ENCODE results near the gene ZNF326.

Gene ZNF326

DNA sequence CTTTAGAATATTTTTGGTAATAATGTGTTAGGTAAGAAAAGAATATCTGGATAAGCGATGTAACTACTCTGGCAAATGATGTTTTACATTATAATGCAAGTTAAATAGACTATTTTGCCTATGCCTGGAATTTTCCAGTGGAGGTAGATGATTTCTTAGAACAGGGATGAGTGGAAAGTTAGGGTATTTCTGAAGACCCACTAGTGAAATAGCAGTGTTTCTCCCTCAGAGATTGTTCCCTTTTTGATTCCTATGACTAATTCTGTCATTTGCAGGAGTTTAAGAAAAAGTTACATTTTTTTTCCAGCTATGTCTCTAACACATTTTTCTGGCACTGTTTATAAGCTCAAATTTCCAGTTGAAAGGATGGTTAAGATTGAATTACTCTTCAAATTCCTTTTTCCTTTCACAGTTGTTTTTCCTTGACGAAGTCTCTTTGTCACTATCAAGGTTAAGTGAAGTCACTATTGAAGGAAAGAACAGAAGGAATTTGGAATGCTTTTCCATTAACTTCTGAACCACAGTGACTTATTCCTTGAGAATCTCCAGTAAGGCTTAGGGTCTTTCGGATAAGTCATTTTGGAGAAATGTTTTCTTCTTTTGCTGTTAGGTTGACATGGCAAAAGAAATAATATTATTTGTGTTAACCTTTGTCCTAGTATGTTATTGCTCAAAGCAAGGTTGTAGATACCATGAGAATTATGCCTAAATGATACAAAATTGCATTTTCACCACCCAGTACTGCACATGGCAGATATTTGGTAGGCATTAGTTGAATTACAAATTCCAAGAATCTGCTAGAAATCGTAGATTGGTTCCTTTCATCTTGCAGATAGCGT lies 42.9 kb upstream of the ZNF326 start:
- no peak for DNase-seq (ENCODE audit: low spot score)
- in situ Hi-C loops (cut with MboI; ENCODE audit: low sequenced_read_pairs, unreplicated experiment): no loop called here
- TF ChIP-seq, protein P1, sequence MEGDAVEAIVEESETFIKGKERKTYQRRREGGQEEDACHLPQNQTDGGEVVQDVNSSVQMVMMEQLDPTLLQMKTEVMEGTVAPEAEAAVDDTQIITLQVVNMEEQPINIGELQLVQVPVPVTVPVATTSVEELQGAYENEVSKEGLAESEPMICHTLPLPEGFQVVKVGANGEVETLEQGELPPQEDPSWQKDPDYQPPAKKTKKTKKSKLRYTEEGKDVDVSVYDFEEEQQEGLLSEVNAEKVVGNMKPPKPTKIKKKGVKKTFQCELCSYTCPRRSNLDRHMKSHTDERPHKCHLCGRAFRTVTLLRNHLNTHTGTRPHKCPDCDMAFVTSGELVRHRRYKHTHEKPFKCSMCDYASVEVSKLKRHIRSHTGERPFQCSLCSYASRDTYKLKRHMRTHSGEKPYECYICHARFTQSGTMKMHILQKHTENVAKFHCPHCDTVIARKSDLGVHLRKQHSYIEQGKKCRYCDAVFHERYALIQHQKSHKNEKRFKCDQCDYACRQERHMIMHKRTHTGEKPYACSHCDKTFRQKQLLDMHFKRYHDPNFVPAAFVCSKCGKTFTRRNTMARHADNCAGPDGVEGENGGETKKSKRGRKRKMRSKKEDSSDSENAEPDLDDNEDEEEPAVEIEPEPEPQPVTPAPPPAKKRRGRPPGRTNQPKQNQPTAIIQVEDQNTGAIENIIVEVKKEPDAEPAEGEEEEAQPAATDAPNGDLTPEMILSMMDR (IDR thresholded peaks at IDR 0.05; ENCODE audit: borderline replicate concordance, control extremely low read depth, extremely low read depth, insufficient read depth, missing control alignments): no peak

DNA sequence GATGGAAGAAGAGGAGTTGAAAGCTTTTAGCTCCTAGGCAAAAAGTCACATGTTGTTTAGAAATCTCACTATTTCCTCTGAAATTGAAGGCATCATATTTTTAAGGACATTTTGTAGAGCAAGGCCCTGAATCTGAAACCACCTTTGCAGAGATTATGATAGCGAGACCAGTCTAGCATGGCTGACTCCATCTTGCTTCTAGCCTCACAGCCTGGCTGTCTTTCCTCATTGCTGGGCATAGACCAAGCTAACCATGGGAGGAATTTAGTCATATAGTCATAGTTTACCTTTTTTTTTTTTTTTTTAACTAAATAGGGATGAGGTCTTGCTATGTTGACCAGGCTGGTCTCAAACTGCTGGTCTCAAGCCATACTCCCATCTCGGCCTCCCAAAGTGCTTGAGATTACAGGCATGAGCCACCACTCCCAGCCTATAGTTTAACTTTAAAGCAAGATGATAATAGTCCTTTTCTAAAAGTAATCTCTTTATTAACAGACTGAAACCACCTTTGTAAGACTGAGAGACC lies 42.2 kb upstream of the ZNF326 start:
- in situ Hi-C loops (cut with MboI; ENCODE audit: low sequenced_read_pairs, unreplicated experiment): no loop called here
- TF ChIP-seq, protein P1 (IDR thresholded peaks at IDR 0.05; ENCODE audit: borderline replicate concordance, control extremely low read depth, extremely low read depth, insufficient read depth, missing control alignments): no peak
- no peak for DNase-seq (ENCODE audit: low spot score)

DNA sequence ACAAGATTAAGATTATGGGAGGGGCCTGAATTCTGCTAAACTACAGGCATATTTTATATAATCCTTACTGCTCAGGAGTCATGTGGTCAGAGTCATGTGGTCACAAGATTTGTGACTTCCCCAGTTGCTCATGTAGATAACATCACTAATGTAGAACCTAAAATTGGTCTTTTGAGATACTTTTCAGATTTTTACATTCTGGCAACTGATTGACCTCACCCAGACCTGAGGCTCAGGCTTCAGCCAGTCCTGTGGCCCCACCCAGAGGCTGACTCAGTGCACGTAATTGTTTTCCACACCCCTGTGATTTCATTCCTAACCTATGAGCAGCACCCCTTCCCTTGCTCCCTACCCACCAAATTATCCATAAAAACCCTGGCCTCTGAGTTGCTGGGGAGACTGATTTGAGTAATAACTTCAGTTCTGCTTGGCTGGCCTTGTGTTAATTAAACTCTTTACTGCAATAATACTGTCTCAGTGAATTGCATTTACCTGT lies 41.7 kb upstream of the ZNF326 start:
- TF ChIP-seq, protein P1 (IDR thresholded peaks at IDR 0.05; ENCODE audit: borderline replicate concordance, control extremely low read depth, extremely low read depth, insufficient read depth, missing control alignments): peak; percentile 35
- no peak for DNase-seq (ENCODE audit: low spot score)
- in situ Hi-C loops (cut with MboI; ENCODE audit: low sequenced_read_pairs, unreplicated experiment): no loop called here

DNA sequence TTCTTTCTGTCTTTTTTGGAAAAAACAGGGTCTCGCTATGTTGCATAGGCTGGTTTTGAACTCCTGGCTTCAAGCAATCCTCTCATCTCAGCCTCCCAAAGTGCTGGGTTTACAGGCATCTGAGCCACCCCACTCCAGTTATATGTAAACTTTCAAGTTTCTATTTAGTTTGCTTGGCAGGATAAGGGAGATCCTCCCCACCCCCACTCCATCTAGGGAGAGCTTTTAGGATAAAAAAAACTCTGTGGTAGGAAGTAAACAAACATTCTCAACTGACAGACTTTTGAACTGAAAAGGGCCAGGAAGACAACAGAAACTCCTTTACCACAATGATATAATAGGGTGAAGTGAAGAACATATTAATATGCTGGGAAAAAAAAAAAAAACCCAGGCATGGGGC lies 41.0 kb upstream of the ZNF326 start:
- no peak for DNase-seq (ENCODE audit: low spot score)
- TF ChIP-seq, protein P1 (IDR thresholded peaks at IDR 0.05; ENCODE audit: borderline replicate concordance, control extremely low read depth, extremely low read depth, insufficient read depth, missing control alignments): no peak
- in situ Hi-C loops (cut with MboI; ENCODE audit: low sequenced_read_pairs, unreplicated experiment): no loop called here

DNA sequence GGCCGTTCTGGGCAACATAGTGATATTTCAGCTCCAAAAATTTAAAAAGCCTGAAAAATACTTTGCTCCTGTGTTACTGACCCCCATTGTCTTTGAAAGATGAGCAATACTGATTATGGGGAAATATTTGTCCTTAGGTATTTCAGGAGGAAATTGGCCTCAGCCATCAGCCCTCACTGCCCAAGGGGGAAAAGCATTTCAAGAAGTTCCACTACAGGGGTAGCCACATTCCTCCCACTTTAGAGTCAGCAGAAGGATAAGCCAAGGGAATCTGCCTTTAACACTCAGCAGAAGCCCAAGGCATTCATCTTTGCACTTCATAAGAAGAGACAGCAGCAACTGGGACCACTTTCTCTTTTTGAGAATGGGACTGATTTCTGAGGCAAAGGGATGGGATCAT lies 40.5 kb upstream of the ZNF326 start:
- in situ Hi-C loops (cut with MboI; ENCODE audit: low sequenced_read_pairs, unreplicated experiment): no loop called here
- no peak for DNase-seq (ENCODE audit: low spot score)
- TF ChIP-seq, protein P1 (IDR thresholded peaks at IDR 0.05; ENCODE audit: borderline replicate concordance, control extremely low read depth, extremely low read depth, insufficient read depth, missing control alignments): no peak

DNA sequence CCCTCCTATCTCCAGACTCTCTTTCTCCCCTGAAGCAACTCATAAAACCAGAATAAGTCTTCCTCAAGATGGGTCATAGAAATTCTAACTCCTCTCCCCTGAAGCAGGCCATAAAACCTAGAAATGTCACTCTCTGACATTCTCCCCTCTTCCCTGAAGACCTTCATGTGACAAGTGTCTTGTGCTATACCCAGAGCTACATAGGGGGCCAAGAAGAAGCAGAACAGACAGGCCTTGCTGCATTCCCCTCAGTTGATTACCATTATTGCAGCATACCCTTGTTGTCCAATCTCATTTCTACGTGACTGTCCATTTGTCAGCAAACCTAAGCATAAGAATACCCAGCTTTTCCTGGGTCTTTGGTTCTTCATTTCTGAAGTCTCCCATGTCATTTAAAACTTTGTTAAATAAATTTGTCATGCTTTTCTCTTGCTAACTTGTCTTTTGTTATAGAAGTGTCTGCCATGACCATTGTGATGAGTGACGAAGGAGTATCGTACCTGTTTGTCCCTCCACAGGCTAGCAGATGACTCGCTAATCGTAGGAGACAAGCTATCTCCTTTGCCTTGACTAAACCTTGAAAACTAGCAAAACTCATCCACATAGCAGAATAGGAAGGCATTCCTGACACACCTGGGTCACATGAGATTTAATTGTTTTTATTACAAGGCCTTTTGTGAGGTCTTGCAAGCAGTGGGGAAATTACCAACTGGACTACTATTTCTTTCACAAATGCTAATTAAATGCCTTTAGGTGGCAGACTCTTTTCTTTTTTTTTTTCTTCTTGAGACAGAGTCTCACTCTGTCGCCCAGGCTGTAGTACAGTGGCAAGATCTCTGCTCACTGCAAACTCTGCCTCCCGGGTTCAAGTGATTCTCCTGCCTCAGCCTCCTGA lies 39.4 kb upstream of the ZNF326 start:
- DNase-seq (ENCODE audit: low spot score): no peak
- TF ChIP-seq, protein P1 (IDR thresholded peaks at IDR 0.05; ENCODE audit: borderline replicate concordance, control extremely low read depth, extremely low read depth, insufficient read depth, missing control alignments): no peak
- in situ Hi-C loops (cut with MboI; ENCODE audit: low sequenced_read_pairs, unreplicated experiment): no loop called here
